HG03432 (cell line): ENCODE data around the gene ATP5F1C.

Experiments used
- ATAC-seq: cut with Tn5 transposase; IDR thresholded peaks from one replicate; pipeline ENCODE4 v1.9.1; 2021; ENCODE audit warnings: mild to moderate bottlenecking, moderate library complexity; ENCODE audit not compliant: unreplicated experiment

The ATP5F1C gene

GRCh38 chr10:7836571-7836970 is 48.6 kb downstream of the ATP5F1C start:
- ATAC-seq, result no peak

DNA sequence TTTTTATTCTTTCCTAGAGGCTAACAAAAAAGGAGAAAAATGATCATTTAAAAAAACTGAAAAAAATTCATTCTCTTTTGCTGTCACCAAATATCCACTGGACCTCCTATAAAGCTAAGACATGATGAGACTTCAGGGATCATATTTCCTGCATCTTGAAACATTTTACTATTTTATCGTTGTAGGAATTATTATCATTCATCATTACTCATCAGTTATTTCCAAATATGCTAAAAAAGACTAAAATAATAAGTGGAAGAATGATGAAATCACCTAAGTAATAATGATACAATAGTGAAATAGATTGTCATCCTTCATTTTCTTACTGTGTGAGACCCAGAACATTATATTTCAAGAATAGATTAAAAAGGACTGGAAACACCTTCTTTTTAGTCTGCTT is 58.6 kb downstream of the ATP5F1C start:
- no peak for ATAC-seq

GRCh38 chr10:7853226-7853842 is 65.4 kb downstream of the ATP5F1C start:
- no peak for ATAC-seq

GRCh38 chr10:7853890-7854289 is 65.9 kb downstream of the ATP5F1C start:
- no peak for ATAC-seq

DNA sequence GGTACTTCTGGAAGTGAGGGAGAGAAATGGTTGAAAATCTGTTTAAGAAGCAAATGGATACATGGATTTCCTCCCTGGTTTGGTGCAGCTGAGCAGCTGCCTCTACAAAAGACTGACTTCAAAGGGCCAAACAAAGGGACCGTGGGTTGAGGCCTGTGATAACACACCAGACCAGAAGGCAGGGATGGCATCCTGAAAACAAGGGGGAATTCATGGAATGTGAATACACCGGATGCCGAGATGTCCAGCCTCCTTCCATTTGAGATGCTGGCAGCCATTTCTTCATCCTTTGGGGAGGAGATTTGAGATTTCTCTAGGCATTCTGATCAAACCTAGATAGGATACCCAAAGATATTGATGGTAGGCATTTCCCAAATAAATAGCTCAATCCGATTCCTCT is 67.2 kb downstream of the ATP5F1C start:
- no peak for ATAC-seq

- ATAC-seq, result no peak
These were observed 68.7 kb downstream of the ATP5F1C start for GRCh38 chr10:7856678-7857077.

DNA sequence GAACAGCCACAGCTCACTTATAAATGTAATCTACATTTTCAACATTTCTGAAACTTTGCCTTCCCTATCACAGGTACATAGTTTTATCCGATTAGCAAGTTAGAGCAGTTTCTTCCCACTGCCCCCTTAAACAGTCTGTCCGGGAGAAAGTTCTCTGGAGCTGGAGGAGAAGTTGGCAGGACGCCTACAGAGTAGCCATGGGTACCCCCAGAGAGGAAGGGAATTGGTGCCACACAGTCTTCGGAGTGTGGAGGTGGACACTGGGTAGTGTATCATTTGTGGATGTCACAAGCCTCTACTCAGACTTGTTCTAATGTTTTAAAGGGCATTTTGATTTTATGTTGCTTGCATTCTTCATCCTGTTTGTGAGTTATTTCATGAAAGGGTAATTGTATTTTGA is 69.3 kb downstream of the ATP5F1C start:
- no peak for ATAC-seq
